HG03354 (cell line): ENCODE measurements around the gene ASAP2.

Source experiments
- ATAC-seq: cut with Tn5 transposase; IDR thresholded peaks from one replicate; pipeline ENCODE4 v1.9.1; 2021; ENCODE audit warnings: mild to moderate bottlenecking; ENCODE audit not compliant: unreplicated experiment, poor library complexity, severe bottlenecking

The ASAP2 gene

GRCh38 chr2:9228088-9228751 lies 21.6 kb downstream of the ASAP2 start:
- ATAC-seq: no peak

- no peak for ATAC-seq
These were observed 22.3 kb downstream of the ASAP2 start for GRCh38 chr2:9228781-9229469.

- ATAC-seq: no peak
These were observed 22.8 kb downstream of the ASAP2 start for GRCh38 chr2:9229470-9229820.

GRCh38 chr2:9230051-9230802 lies 23.6 kb downstream of the ASAP2 start:
- no peak for ATAC-seq

GRCh38 chr2:9230881-9231280 lies 24.3 kb downstream of the ASAP2 start:
- no peak for ATAC-seq

GRCh38 chr2:9231291-9232165 lies 24.9 kb downstream of the ASAP2 start:
- no peak for ATAC-seq

- ATAC-seq: no peak
These were observed 25.5 kb downstream of the ASAP2 start for GRCh38 chr2:9232166-9232479.

GRCh38 chr2:9232886-9233285 lies 26.3 kb downstream of the ASAP2 start:
- no peak for ATAC-seq

- no peak for ATAC-seq
These were observed 28.1 kb downstream of the ASAP2 start for GRCh38 chr2:9234680-9235146.

GRCh38 chr2:9235147-9236044 lies 28.8 kb downstream of the ASAP2 start:
- ATAC-seq: no peak

- no peak for ATAC-seq
These were observed 29.4 kb downstream of the ASAP2 start for GRCh38 chr2:9236045-9236344.

GRCh38 chr2:9236867-9237266 lies 30.3 kb downstream of the ASAP2 start:
- ATAC-seq: no peak

- no peak for ATAC-seq
These were observed 31.2 kb downstream of the ASAP2 start for GRCh38 chr2:9237831-9238230.

GRCh38 chr2:9238591-9239326 lies 32.1 kb downstream of the ASAP2 start:
- no peak for ATAC-seq

GRCh38 chr2:9239616-9240015 lies 33.0 kb downstream of the ASAP2 start:
- no peak for ATAC-seq

GRCh38 chr2:9240745-9241144 lies 34.1 kb downstream of the ASAP2 start:
- ATAC-seq: no peak

GRCh38 chr2:9241233-9241632 lies 34.6 kb downstream of the ASAP2 start:
- ATAC-seq: no peak

- no peak for ATAC-seq
These were observed 36.7 kb downstream of the ASAP2 start for GRCh38 chr2:9243357-9243756.
